OCI-LY7 (cell line): ENCODE results near the gene GPR34. TPM values are rescaled to one million over a fixed set of nuclear protein-coding genes. Genes with fewer than 3 reads are reported as not detected.

Experiments
- BruUV-seq: library from RNA; stranded (reverse); fragments of 400-500 nt; replicated peaks from 2 replicates; lab custom pipeline; 2021; lab: Mats Ljungman, UMichigan
- CTCF ChIA-PET: fragments of 300-600 bp; sonication (Branson Sonifier 250); formaldehyde crosslinking; loops from one replicate; lab custom pipeline; 2022; ENCODE audit warnings: antibody characterized with exemption; ENCODE audit not compliant: unreplicated experiment; lab: Charles Lee
- POLR2A ChIA-PET: fragments of 300-600 bp; sonication (Branson Sonifier 250); formaldehyde crosslinking; loops from one replicate; lab custom pipeline; 2022; ENCODE audit warnings: antibody characterized with exemption; lab: Charles Lee
- DNase-seq: peaks from one replicate; pipeline ENCODE4 v3.0.0-alpha.2; 2015; ENCODE audit warnings: low spot score
- H2AFZ ChIP-seq: fragments of 200-600 bp; sonication (generic), shearing (Covaris generic); 2 replicates; pipeline ENCODE4 v1.6.1; 2014; ENCODE audit warnings: mild to moderate bottlenecking, antibody characterized with exemption, low read length, moderate library complexity
- H3K27ac ChIP-seq: fragments of 200-600 bp; sonication (generic); 2 replicates; pipeline ENCODE4 v1.5.1; 2014; ENCODE audit warnings: mixed run types, low read depth, mild to moderate bottlenecking, moderate library complexity, low read length, inconsistent platforms; ENCODE audit not compliant: poor library complexity, severe bottlenecking
- H3K36me3 ChIP-seq: fragments of 200-600 bp; sonication (generic); 2 replicates; pipeline ENCODE4 v1.6.1; 2014; ENCODE audit warnings: mild to moderate bottlenecking, antibody characterized with exemption, low read length, moderate library complexity, mixed read lengths; ENCODE audit not compliant: insufficient read depth
- H3K4me1 ChIP-seq: fragments of 200-600 bp; sonication (generic); 2 replicates; pipeline ENCODE4 v1.5.1; 2014; ENCODE audit warnings: mild to moderate bottlenecking, low read length; ENCODE audit not compliant: insufficient read depth, poor library complexity, severe bottlenecking
- H3K4me2 ChIP-seq: fragments of 200-600 bp; sonication (generic); 2 replicates; pipeline ENCODE4 v1.6.1; 2014; ENCODE audit warnings: mild to moderate bottlenecking, low read length
- H3K4me3 ChIP-seq: fragments of 200-600 bp; sonication (generic); 2 replicates; pipeline ENCODE4 v1.5.1; 2014; ENCODE audit warnings: mild to moderate bottlenecking, low read depth, low read length; ENCODE audit not compliant: poor library complexity, severe bottlenecking
- H3K79me2 ChIP-seq: fragments of 200-600 bp; sonication (generic); 2 replicates; pipeline ENCODE4 v1.6.1; 2016; ENCODE audit warnings: low read depth, mild to moderate bottlenecking, low read length, moderate library complexity, mixed read lengths; ENCODE audit not compliant: insufficient read depth
- H3K9me2 ChIP-seq: fragments of 200-600 bp; sonication (generic); 2 replicates; pipeline ENCODE4 v1.6.1; 2016; ENCODE audit warnings: mild to moderate bottlenecking, low read length, mixed read lengths; ENCODE audit not compliant: insufficient read depth
- H3K9me3 ChIP-seq: fragments of 200-600 bp; sonication (generic); 2 replicates; pipeline ENCODE4 v1.6.1; 2014; ENCODE audit warnings: mild to moderate bottlenecking, mixed run types, low read length, mixed read lengths
- H4K20me1 ChIP-seq: fragments of 200-600 bp; sonication (generic); 2 replicates; pipeline ENCODE4 v1.6.1; 2014; ENCODE audit warnings: mild to moderate bottlenecking, antibody characterized with exemption, low read length, moderate library complexity, mixed read lengths; ENCODE audit not compliant: insufficient read depth
- EZH2phosphoT487 ChIP-seq: fragments of 200-600 bp; sonication (generic); IDR thresholded peaks from 2 replicates; pipeline ENCODE4 v1.6.1; 2018; ENCODE audit warnings: low read depth, borderline replicate concordance, mild to moderate bottlenecking, mixed run types, antibody characterized with exemption, low read length, moderate library complexity, mixed read lengths
- intact Hi-C: fragments of 100-400 bp; cut with micrococcal nuclease; formaldehyde crosslinking; loops from one replicate; pipeline ENCODE4 v1.10.0; 2022; ENCODE audit not compliant: unreplicated experiment
- total RNA-seq, 2 experiments: library from RNA; depleted of rRNA in 1 of 2; stranded (reverse); fragments of >200 nt in 1 of 2; shearing (Covaris generic) in 1 of 2; gene quantifications; 2 replicates each; pipeline ENCODE4 v1.2.3, GENCODE V29; 2014 to 2022
- TF ChIP-seq, protein P1 (sequence below): fragments of 200-600 bp; sonication (generic); conservative IDR thresholded peaks from 2 replicates; pipeline ENCODE4 v1.5.1; 2014; ENCODE audit warnings: mild to moderate bottlenecking, antibody characterized with exemption, low read length, moderate library complexity, mixed read lengths

GPR34 gene
- total RNA-seq, 2 experiments from 2014 or later: not detected

DNA sequence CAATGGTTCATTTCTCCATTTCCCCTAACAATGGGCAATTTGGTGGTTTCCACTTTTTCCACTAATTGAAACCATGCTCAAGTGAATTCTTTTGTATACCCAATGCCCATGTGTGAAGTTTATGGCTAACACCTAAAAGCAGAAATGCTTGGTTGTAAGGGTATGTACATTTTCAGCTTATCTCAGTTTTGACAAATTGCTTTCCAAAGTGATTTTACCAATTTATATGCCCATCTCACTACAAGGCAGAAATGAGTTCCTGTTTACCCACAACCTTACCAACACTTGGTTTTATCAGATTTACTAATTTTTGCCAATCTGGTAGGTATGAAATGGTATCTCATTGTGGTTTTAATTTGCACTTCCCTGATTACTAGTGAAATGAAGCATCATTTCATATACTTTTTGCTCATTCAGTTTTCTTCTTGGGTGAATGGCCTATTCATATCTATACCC is 14.8 kb downstream of the GPR34 start:
- intact Hi-C loops: no loop called here
- BruUV-seq: no TSS peak
- H4K20me1 ChIP-seq: no peaks in the 10 kb centered on the region

DNA sequence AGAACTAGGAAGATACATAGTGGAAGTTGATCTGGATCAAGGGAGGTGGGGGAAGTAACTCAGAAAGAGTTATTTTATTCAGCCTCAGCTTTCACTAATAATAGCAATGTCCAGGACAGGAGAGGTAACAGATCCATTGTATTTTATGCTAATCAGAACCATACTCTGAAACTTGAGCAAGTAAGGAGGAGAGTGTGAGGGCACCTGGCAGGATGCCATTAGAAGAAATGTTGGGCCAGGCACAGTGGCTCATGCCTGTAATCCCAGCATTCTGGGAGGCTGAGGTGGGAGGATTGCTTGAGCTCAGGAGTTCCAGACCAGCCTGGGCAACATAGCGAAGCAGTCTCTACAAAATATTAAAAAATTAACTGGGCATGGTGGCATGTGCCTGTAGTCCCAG is 16.3 kb downstream of the GPR34 start:
- Histone ChIP-seq H3K4me3 (peak overlapping the region; percentile 6), H3K9me3 (no peaks in the 10 kb centered on the region), H3K36me3 (no peaks in the 10 kb centered on the region; the same call in 1 of the 2 replicates), H4K20me1 (no peaks in the 10 kb centered on the region), H3K27ac (peak overlapping the region; percentile 86), H3K4me1 (peaks cover 52% of the 10 kb centered on the region), H3K4me2 (peak overlapping the region; percentile 68), H3K9me2 (no peaks in the 10 kb centered on the region), H3K79me2 (peaks cover 8% of the 10 kb centered on the region; the same call in 1 of the 2 replicates), H2AFZ (no peak overlapping the region)
- CTCF ChIA-PET: no interaction called here
- intact Hi-C loops: loop anchor here (5.0 kb wide), 1 partner anchor 113 kb away; no protein-coding TSS in a partner anchor
- TF ChIP-seq EZH2phosphoT487: no peak
- TF ChIP-seq, protein P1, sequence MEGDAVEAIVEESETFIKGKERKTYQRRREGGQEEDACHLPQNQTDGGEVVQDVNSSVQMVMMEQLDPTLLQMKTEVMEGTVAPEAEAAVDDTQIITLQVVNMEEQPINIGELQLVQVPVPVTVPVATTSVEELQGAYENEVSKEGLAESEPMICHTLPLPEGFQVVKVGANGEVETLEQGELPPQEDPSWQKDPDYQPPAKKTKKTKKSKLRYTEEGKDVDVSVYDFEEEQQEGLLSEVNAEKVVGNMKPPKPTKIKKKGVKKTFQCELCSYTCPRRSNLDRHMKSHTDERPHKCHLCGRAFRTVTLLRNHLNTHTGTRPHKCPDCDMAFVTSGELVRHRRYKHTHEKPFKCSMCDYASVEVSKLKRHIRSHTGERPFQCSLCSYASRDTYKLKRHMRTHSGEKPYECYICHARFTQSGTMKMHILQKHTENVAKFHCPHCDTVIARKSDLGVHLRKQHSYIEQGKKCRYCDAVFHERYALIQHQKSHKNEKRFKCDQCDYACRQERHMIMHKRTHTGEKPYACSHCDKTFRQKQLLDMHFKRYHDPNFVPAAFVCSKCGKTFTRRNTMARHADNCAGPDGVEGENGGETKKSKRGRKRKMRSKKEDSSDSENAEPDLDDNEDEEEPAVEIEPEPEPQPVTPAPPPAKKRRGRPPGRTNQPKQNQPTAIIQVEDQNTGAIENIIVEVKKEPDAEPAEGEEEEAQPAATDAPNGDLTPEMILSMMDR: no peak
- POLR2A ChIA-PET: interaction anchor here (0.7 to 1.9 kb wide), 2 partner anchors 27 to 42 kb away, joined by 3 to 9 read pairs; no protein-coding TSS in a partner anchor
- no TSS peak for BruUV-seq
- DNase-seq: no peak

More for the DNA sequence above, 14.8 kb downstream of the GPR34 start:
- ChIA-PET POLR2A (interaction anchor here (0.7 to 1.1 kb wide), 2 partner anchors 11 to 71 kb away, joined by 3 read pairs; no protein-coding TSS in a partner anchor), CTCF (no interaction called here)
- no peak overlapping the region for H3K27ac ChIP-seq
- peaks cover 8% of the 10 kb centered on the region; the same call in 1 of the 2 replicates for H3K79me2 ChIP-seq
- H3K36me3 ChIP-seq: no peaks in the 10 kb centered on the region; the same call in 1 of the 2 replicates
- DNase-seq: no peak
- H3K9me3 ChIP-seq: no peaks in the 10 kb centered on the region
- H3K4me1 ChIP-seq: peaks cover 56% of the 10 kb centered on the region
- H3K4me3 ChIP-seq: no peak overlapping the region
- H2AFZ ChIP-seq: no peak overlapping the region
- H3K9me2 ChIP-seq: no peaks in the 10 kb centered on the region
- TF ChIP-seq, protein P1: no peak
- no peak for TF ChIP-seq EZH2phosphoT487
- no peak overlapping the region for H3K4me2 ChIP-seq
